ENCODE measurements around the gene RPL11.

DNA sequence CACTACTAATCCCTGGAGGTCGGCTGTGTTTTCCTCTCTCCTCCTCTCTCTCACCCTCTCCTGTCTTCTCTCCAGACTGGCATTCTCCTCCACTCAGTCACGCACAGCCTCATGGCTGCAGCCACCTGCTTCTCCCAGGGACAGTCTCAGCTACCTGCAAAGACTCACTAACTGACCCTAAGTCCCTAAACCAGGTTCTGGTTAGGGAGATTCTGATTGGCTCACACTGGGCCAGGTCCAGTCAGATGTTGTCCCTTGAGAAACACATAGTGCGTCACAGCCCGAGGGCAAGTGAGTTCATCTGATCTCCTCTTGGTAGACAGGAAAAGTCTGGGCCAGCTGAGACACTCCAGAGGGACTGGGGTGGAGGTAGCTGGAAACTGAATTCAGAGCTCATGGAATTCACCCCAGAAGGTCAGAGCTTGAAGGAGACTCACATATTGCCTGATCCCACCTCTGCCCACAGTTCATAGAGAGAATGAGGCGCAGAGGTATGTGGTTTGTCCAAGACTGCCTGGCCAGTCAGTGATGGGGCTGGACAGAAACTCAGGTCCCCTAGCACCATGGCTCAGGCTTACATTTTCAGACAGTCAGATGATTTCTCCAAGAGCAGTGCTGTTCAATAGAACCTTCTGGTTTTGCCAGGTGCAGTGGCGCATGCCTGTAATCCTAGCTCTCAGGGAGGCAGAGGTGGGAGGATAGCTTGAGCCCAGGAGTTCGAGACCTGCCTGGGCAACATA lies 40.4 kb upstream of the RPL11 start:
- TF ChIP-seq, protein P1, sequence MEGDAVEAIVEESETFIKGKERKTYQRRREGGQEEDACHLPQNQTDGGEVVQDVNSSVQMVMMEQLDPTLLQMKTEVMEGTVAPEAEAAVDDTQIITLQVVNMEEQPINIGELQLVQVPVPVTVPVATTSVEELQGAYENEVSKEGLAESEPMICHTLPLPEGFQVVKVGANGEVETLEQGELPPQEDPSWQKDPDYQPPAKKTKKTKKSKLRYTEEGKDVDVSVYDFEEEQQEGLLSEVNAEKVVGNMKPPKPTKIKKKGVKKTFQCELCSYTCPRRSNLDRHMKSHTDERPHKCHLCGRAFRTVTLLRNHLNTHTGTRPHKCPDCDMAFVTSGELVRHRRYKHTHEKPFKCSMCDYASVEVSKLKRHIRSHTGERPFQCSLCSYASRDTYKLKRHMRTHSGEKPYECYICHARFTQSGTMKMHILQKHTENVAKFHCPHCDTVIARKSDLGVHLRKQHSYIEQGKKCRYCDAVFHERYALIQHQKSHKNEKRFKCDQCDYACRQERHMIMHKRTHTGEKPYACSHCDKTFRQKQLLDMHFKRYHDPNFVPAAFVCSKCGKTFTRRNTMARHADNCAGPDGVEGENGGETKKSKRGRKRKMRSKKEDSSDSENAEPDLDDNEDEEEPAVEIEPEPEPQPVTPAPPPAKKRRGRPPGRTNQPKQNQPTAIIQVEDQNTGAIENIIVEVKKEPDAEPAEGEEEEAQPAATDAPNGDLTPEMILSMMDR (IDR thresholded peaks at IDR 0.05 in 4 of 5, conservative IDR thresholded peaks at IDR 0.05 in 1 of 5), result no peak
- TF ChIP-seq POLR2A (IDR thresholded peaks at IDR 0.05), result no peak

Data from gastrocnemius medialis (tissue), 4 donors.